NCI-H226 (cell line): ENCODE results near the gene CAMSAP2.

ENCODE experiments used
- DNase-seq: peaks from one replicate; pipeline ENCODE4 v3.0.0-alpha.2; 2015

CAMSAP2 gene

GRCh38 chr1:200900877-200901276 is 162.2 kb downstream of the CAMSAP2 start:
- DNase-seq: no peak

- no peak for DNase-seq
These were observed 162.7 kb downstream of the CAMSAP2 start for GRCh38 chr1:200901350-200901749.

GRCh38 chr1:200901796-200902444 is 163.2 kb downstream of the CAMSAP2 start:
- no peak for DNase-seq

- no peak for DNase-seq
These were observed 165.1 kb downstream of the CAMSAP2 start for GRCh38 chr1:200903793-200904192.

GRCh38 chr1:200904772-200905171 is 166.1 kb downstream of the CAMSAP2 start:
- DNase-seq: no peak

- DNase-seq: peak; percentile 60
These were observed 166.8 kb downstream of the CAMSAP2 start for GRCh38 chr1:200905411-200906052.

- DNase-seq: no peak
These were observed 167.8 kb downstream of the CAMSAP2 start for GRCh38 chr1:200906491-200906890.

GRCh38 chr1:200907611-200908097 is 169.0 kb downstream of the CAMSAP2 start:
- DNase-seq: peak; percentile 50

GRCh38 chr1:200908191-200908868 is 169.6 kb downstream of the CAMSAP2 start:
- no peak for DNase-seq

GRCh38 chr1:200909071-200909470 is 170.4 kb downstream of the CAMSAP2 start:
- no peak for DNase-seq

- DNase-seq: no peak
These were observed 171.1 kb downstream of the CAMSAP2 start for GRCh38 chr1:200909757-200910239.
